Smooth muscle cell (in vitro differentiated cells): ENCODE measurements around the gene ARFGEF3. TPM values are rescaled to one million over a fixed set of nuclear protein-coding genes. Genes with fewer than 3 reads are reported as not detected.

ENCODE experiments used
- DNase-seq: peaks from one replicate; lab custom pipeline; 2025; ENCODE audit not compliant: unreplicated experiment; lab: John Stamatoyannopoulos, UW
- H2AFZ ChIP-seq: fragments of 200-600 bp; sonication (generic); 2 replicates; pipeline ENCODE4 v1.6.0; 2016; ENCODE audit warnings: antibody characterized with exemption, low read depth, mild to moderate bottlenecking
- H3F3A ChIP-seq: fragments of 200-600 bp; sonication (generic); 2 replicates; pipeline ENCODE4 v1.6.0; 2017; ENCODE audit warnings: antibody characterized with exemption, low read depth
- H3K27ac ChIP-seq: fragments of 200-600 bp; sonication (generic); 2 replicates; pipeline ENCODE4 v1.5.1; 2016; ENCODE audit warnings: low read depth, mild to moderate bottlenecking
- H3K27me3 ChIP-seq: fragments of 200-600 bp; sonication (generic); 2 replicates; pipeline ENCODE4 v1.6.1; 2016; ENCODE audit warnings: low read depth, mild to moderate bottlenecking
- H3K36me3 ChIP-seq: fragments of 200-600 bp; sonication (generic); 2 replicates; pipeline ENCODE4 v1.5.1; 2016; ENCODE audit warnings: low read depth
- H3K4me1 ChIP-seq: fragments of 200-600 bp; sonication (generic); 2 replicates; pipeline ENCODE4 v1.5.1; 2016; ENCODE audit warnings: low read depth
- H3K4me2 ChIP-seq: fragments of 200-600 bp; sonication (generic); 2 replicates; pipeline ENCODE4 v1.6.0; 2016; ENCODE audit warnings: mild to moderate bottlenecking
- H3K4me3 ChIP-seq: fragments of 200-600 bp; sonication (generic); 2 replicates; pipeline ENCODE4 v1.5.1; 2016; ENCODE audit warnings: mild to moderate bottlenecking
- H3K79me2 ChIP-seq: fragments of 200-600 bp; sonication (generic); 2 replicates; pipeline ENCODE4 v1.6.0; 2016; ENCODE audit warnings: low read depth, mild to moderate bottlenecking
- H3K9ac ChIP-seq: fragments of 200-600 bp; sonication (generic); 2 replicates; pipeline ENCODE4 v1.6.0; 2016; ENCODE audit warnings: low read depth
- H3K9me3 ChIP-seq: fragments of 200-600 bp; sonication (generic); replicated peaks from 2 replicates; pipeline ENCODE4 v1.5.1; 2016; ENCODE audit warnings: low read depth
- H4K20me1 ChIP-seq: fragments of 200-600 bp; sonication (generic); 2 replicates; pipeline ENCODE4 v1.6.0; 2016; ENCODE audit warnings: low read depth
- CTCF ChIP-seq: fragments of 200-600 bp; sonication (generic); IDR thresholded peaks from 2 replicates; pipeline ENCODE4 v1.5.1; 2017; ENCODE audit warnings: borderline replicate concordance, mild to moderate bottlenecking, antibody characterized with exemption; ENCODE audit not compliant: insufficient read depth, poor library complexity, severe bottlenecking
- WGBS: methylation state at CpG from one replicate; pipeline ENCODE4 v1.1.7; 2016; ENCODE audit warnings: low lambda C conversion rate; 5-methylcytosine and 5-hydroxymethylcytosine counted together
- polyA plus RNA-seq: library from polyadenylated mRNA; unstranded; fragments of >200 nt; fragmentation: Nextera tagmentation; extraction: Ambion mirVana; gene quantifications from 2 replicates; pipeline ENCODE4 v1.2.1, GENCODE V29; 2016
- total RNA-seq: library from RNA; depleted of rRNA; stranded (reverse); fragments of >200 nt; gene quantifications from 2 replicates; pipeline ENCODE4 v1.2.3, GENCODE V29; 2014

The ARFGEF3 gene
- total and polyA plus RNA-seq, 2 experiments from 2014 or later, result 0.06 to 2.2 TPM

GRCh38 chr6:138310821-138311220, 149.1 kb downstream of the ARFGEF3 start:
- no peak overlapping the region for H3K9ac ChIP-seq
- no peaks in the 10 kb centered on the region for H3K79me2 ChIP-seq
- 93% methylated on average over 2 of the region's 2 CpGs for WGBS
- H3K27ac ChIP-seq, result no peak overlapping the region
- H3K36me3 ChIP-seq, result no peaks in the 10 kb centered on the region
- no peak overlapping the region for H3K4me2 ChIP-seq
- no peak for DNase-seq
- no peaks in the 10 kb centered on the region for H3K4me1 ChIP-seq
- H4K20me1 ChIP-seq, result no peaks in the 10 kb centered on the region
- H2AFZ ChIP-seq, result no peak overlapping the region
- H3K9me3 ChIP-seq, result no peaks in the 10 kb centered on the region
- H3F3A ChIP-seq, result no peaks in the 10 kb centered on the region
- H3K4me3 ChIP-seq, result no peak overlapping the region
- no peaks in the 10 kb centered on the region for H3K27me3 ChIP-seq
- TF ChIP-seq CTCF, result no peak

- Histone ChIP-seq H3K27me3 (no peaks in the 10 kb centered on the region), H3F3A (no peaks in the 10 kb centered on the region), H3K9me3 (no peaks in the 10 kb centered on the region), H3K79me2 (no peaks in the 10 kb centered on the region), H3K36me3 (no peaks in the 10 kb centered on the region), H3K4me3 (no peak overlapping the region), H3K4me2 (no peak overlapping the region), H3K27ac (no peak overlapping the region), H4K20me1 (no peaks in the 10 kb centered on the region), H3K9ac (no peak overlapping the region), H2AFZ (no peak overlapping the region), H3K4me1 (no peaks in the 10 kb centered on the region)
- TF ChIP-seq CTCF, result no peak
- DNase-seq, result no peak
- 95% methylated on average over 13 of the region's 13 CpGs for WGBS
Measured at GRCh38 chr6:138311268-138311667, 149.5 kb downstream of the ARFGEF3 start.

GRCh38 chr6:138318741-138319375, 157.1 kb downstream of the ARFGEF3 start:
- Histone ChIP-seq H3K27me3 (peaks cover 10% of the 10 kb centered on the region), H3K36me3 (no peaks in the 10 kb centered on the region), H3K9ac (no peak overlapping the region), H3K4me2 (no peak overlapping the region), H4K20me1 (no peaks in the 10 kb centered on the region), H3K79me2 (no peaks in the 10 kb centered on the region), H3K4me1 (no peaks in the 10 kb centered on the region), H3K4me3 (no peak overlapping the region), H3K9me3 (no peaks in the 10 kb centered on the region), H3F3A (no peaks in the 10 kb centered on the region), H3K27ac (no peak overlapping the region), H2AFZ (no peak overlapping the region)
- no peak for DNase-seq
- TF ChIP-seq CTCF, result no peak
- WGBS, result 89% methylated on average over 7 of the region's 7 CpGs

- no peaks in the 10 kb centered on the region for H3K4me1 ChIP-seq
- 97% methylated on average over 4 of the region's 4 CpGs for WGBS
- H3K36me3 ChIP-seq, result no peaks in the 10 kb centered on the region
- no peak overlapping the region for H3K27ac ChIP-seq
- no peak overlapping the region for H3K4me3 ChIP-seq
- H2AFZ ChIP-seq, result no peak overlapping the region
- H4K20me1 ChIP-seq, result no peaks in the 10 kb centered on the region
- no peaks in the 10 kb centered on the region for H3K79me2 ChIP-seq
- H3K27me3 ChIP-seq, result peaks cover 10% of the 10 kb centered on the region
- no peak overlapping the region for H3K9ac ChIP-seq
- no peak for TF ChIP-seq CTCF
- no peak overlapping the region for H3K4me2 ChIP-seq
- no peak for DNase-seq
- H3F3A ChIP-seq, result no peaks in the 10 kb centered on the region
- H3K9me3 ChIP-seq, result no peaks in the 10 kb centered on the region
Measured at GRCh38 chr6:138321934-138322333, 160.2 kb downstream of the ARFGEF3 start.
